ENCODE data around the gene GCSAML. TPM values are rescaled to one million over a fixed set of nuclear protein-coding genes. Genes with fewer than 3 reads are reported as not detected.

The GCSAML gene
- total and polyA plus RNA-seq, 9 of the 15 experiments (the other 6 are each of a cell fraction or from before 2014, with no cell fraction given) = 0.01 TPM; not detected in 8

DNA sequence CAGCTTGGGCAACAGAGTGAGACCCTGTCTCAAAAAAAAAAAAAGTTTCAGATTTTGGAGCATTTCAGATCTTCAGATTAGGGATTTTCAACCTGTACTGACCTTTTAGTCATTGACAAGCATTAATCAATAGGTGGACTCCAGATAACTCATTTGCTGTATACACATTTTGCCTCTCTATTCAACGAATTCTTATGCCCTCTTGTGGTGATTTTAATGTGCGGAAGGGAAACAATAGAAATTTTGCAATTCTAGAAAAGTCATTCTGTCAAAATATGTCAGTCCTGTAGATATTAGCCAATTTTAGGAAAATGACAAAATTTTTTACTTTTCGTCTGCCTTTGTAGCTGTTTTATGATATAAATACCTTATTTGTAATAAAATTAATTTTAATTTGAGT, 27.6 kb downstream of the GCSAML start:
- FAIRE-seq (peak; percentile 19), ATAC-seq (0 out of 3 replicates have a peak, but pooled peaks have one; percentile 34), DNase-seq (ENCODE audit: extremely low read depth in 1 of 4, low spot score in 3 of 4) (peak in 1 of 4 experiments; percentile 18)
- Histone ChIP-seq H3K9me3 (replicated peaks; ENCODE audit: control insufficient read depth, insufficient read depth, low read depth, low read length) (no peaks in the 10 kb centered on the region), H3K4me1 (replicated peaks in 1 of 2; ENCODE audit: control insufficient read depth in 2 of 2, insufficient read depth in 2 of 2, low read length in 2 of 2) (no peaks in the 10 kb centered on the region), H3K79me2 (ENCODE audit: control insufficient read depth, insufficient read depth, low read length) (no peaks in the 10 kb centered on the region), H3K27ac (ENCODE audit: extremely low read depth, low read depth, low read length) (no peak overlapping the region), H4K20me1 (replicated peaks; ENCODE audit: control insufficient read depth, insufficient read depth, low read length) (no peaks in the 10 kb centered on the region), H3K9me1 (ENCODE audit: control insufficient read depth, insufficient read depth, low read length) (no peaks in the 10 kb centered on the region), H3K4me3 (no peak overlapping the region), H3K36me3 (ENCODE audit: control insufficient read depth, insufficient read depth, low read length) (no peaks in the 10 kb centered on the region), H2AFZ (ENCODE audit: low read depth, low read length) (no peak overlapping the region), H3K4me2 (ENCODE audit: insufficient read depth, low read length) (no peak overlapping the region), H3K9ac (ENCODE audit: insufficient read depth in 1 of 2, low read depth in 2 of 2, low read length in 2 of 2) (no peak overlapping the region), H3K27me3 (ENCODE audit: control insufficient read depth in 2 of 2, insufficient read depth in 2 of 2, low read length in 2 of 2) (no peaks in the 10 kb centered on the region)
- no TSS peak for BruUV-seq (replicated peaks)
- POLR2A ChIA-PET = no interaction called here
- in situ Hi-C loops (cut with MboI) (no loop called here), intact Hi-C loops (cut with micrococcal nuclease) (loop anchor here (2.0 to 5.0 kb wide), 2 partner anchors 186 to 204 kb away; no protein-coding TSS in a partner anchor)
- WGBS (ENCODE audit: insufficient coverage, low coverage, missing lambda C conversion rate) = 0% methylated on average over 3 of the region's 3 CpGs
- CTCF ChIA-PET (ENCODE audit: low intra/inter-chr PET ratio) = no interaction called here
- peak; percentile 61 for TF ChIP-seq DEAF1 (CRISPR knock-in tag; IDR thresholded peaks at IDR 0.05)
- no peak for TF ChIP-seq CEBPG (CRISPR knock-in tag; IDR thresholded peaks at IDR 0.05)
- TF ChIP-seq CEBPG (tag; conservative IDR thresholded peaks at IDR 0.05 in 1 of 2, IDR thresholded peaks at IDR 0.05 in 1 of 2) = peak; percentile 20 to 40; a peak in 3 of 4 replicates
- TF ChIP-seq REST (IDR thresholded peaks at IDR 0.05; ENCODE audit: borderline replicate concordance) = peak; percentile 26; the same call in 1 of the 2 replicates
- TF ChIP-seq REST (CRISPR knock-in tag; IDR thresholded peaks at IDR 0.05; ENCODE audit: low read depth) = no peak
- TF ChIP-seq RAD21 (CRISPR knock-in tag; conservative IDR thresholded peaks at IDR 0.05 in 1 of 2, IDR thresholded peaks at IDR 0.05 in 1 of 2) = peak; percentile 71 to 79
- TF ChIP-seq, protein P1, sequence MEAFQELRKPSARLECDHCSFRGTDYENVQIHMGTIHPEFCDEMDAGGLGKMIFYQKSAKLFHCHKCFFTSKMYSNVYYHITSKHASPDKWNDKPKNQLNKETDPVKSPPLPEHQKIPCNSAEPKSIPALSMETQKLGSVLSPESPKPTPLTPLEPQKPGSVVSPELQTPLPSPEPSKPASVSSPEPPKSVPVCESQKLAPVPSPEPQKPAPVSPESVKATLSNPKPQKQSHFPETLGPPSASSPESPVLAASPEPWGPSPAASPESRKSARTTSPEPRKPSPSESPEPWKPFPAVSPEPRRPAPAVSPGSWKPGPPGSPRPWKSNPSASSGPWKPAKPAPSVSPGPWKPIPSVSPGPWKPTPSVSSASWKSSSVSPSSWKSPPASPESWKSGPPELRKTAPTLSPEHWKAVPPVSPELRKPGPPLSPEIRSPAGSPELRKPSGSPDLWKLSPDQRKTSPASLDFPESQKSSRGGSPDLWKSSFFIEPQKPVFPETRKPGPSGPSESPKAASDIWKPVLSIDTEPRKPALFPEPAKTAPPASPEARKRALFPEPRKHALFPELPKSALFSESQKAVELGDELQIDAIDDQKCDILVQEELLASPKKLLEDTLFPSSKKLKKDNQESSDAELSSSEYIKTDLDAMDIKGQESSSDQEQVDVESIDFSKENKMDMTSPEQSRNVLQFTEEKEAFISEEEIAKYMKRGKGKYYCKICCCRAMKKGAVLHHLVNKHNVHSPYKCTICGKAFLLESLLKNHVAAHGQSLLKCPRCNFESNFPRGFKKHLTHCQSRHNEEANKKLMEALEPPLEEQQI (IDR thresholded peaks at IDR 0.05) = no peak
- 0 out of 2 replicates have a peak, but pooled peaks have one; percentile 24 for TF ChIP-seq CEBPB (tag; IDR thresholded peaks at IDR 0.05)
